A549 treated with GW870086 at 1 μM for 4 hours (cell line): Measurements from ENCODE around the gene TM9SF1. TPM values are rescaled to one million over a fixed set of nuclear protein-coding genes. Genes with fewer than 3 reads are reported as not detected.

Experiments used
- total RNA-seq: library from RNA; stranded (reverse); fragments of 200-300 nt; extraction: Qiagen RNA extraction; gene quantifications from 5 replicates; pipeline ENCODE4 v1.2.3, GENCODE V29; 2022; ENCODE audit warnings: low read depth

The TM9SF1 gene
- total RNA-seq, 1 experiment from 2014 or later: 65.5 TPM

Other genes with a start within 250 kb of the TM9SF1 start
- gene DHRS4, start 241.7 kb downstream of the TM9SF1 start, total RNA-seq: 43.5 to 48.5 TPM (median 45.9 TPM) in 5 replicates
- gene DHRS4L2, start 206.5 kb downstream of the TM9SF1 start, total RNA-seq: 21.5 to 34.0 TPM (median 29.9 TPM) in 5 replicates
- gene CARMIL3, start 143.4 kb downstream of the TM9SF1 start, total RNA-seq: 0.33 to 0.75 TPM (median 0.61 TPM) in 5 replicates
- gene CPNE6, start 123.9 kb downstream of the TM9SF1 start, total RNA-seq: 0.06 to 0.16 TPM (median 0.15 TPM) in 3 of 5 replicates, not detected in the others
- gene PCK2, start 101.1 kb downstream of the TM9SF1 start, total RNA-seq: 18.0 to 23.5 TPM (median 19.5 TPM) in 5 replicates
- 19.4 to 22.8 TPM (median 20.8 TPM) in 5 replicates for gene DCAF11, start 80.7 kb downstream of the TM9SF1 start, total RNA-seq
- 0.75 to 1.1 TPM (median 1.0 TPM) in 5 replicates for gene NRL, start 80.5 kb downstream of the TM9SF1 start, total RNA-seq
- 0.17 TPM in 2 of 5 replicates, not detected in the others for gene FITM1, start 64.8 kb downstream of the TM9SF1 start, total RNA-seq
- 157 to 192 TPM (median 167 TPM) in 5 replicates for gene PSME1, start 59.2 kb downstream of the TM9SF1 start, total RNA-seq
- gene EMC9, start 53.9 kb downstream of the TM9SF1 start, total RNA-seq: 47.8 to 65.7 TPM (median 59.1 TPM) in 5 replicates
- 161 to 196 TPM (median 170 TPM) in 5 replicates for gene PSME2, start 48.8 kb downstream of the TM9SF1 start, total RNA-seq
- 20.9 to 32.8 TPM (median 29.5 TPM) in 5 replicates for gene RNF31, start 47.9 kb downstream of the TM9SF1 start, total RNA-seq
- 15.3 to 20.5 TPM (median 18.1 TPM) in 5 replicates for gene IRF9, start 34.2 kb downstream of the TM9SF1 start, total RNA-seq
- 3.5 to 5.5 TPM (median 5.2 TPM) in 5 replicates for gene REC8, start 23.4 kb downstream of the TM9SF1 start, total RNA-seq
- 71.7 to 83.4 TPM (median 76.3 TPM) in 5 replicates for gene IPO4, start 6.6 kb downstream of the TM9SF1 start, total RNA-seq
- not detected in 5 replicates for gene TSSK4, start 10.3 kb upstream of the TM9SF1 start, total RNA-seq
- gene CHMP4A, start 18.0 kb upstream of the TM9SF1 start, total RNA-seq: 76.1 to 96.4 TPM (median 81.8 TPM) in 5 replicates
- gene MDP1, start 20.6 kb upstream of the TM9SF1 start, total RNA-seq: 28.4 to 32.8 TPM (median 30.6 TPM) in 5 replicates
- 438 to 493 TPM (median 454 TPM) in 5 replicates for gene NEDD8, start 36.9 kb upstream of the TM9SF1 start, total RNA-seq
- 55.3 to 62.7 TPM (median 61.5 TPM) in 5 replicates for gene GMPR2, start 37.5 kb upstream of the TM9SF1 start, total RNA-seq
- gene TINF2, start 47.2 kb upstream of the TM9SF1 start, total RNA-seq: 31.8 to 38.3 TPM (median 37.1 TPM) in 5 replicates
- 0.81 to 1.5 TPM (median 1.2 TPM) in 5 replicates for gene TGM1, start 67.7 kb upstream of the TM9SF1 start, total RNA-seq
- 16.1 to 17.8 TPM (median 17.2 TPM) in 5 replicates for gene RABGGTA, start 76.2 kb upstream of the TM9SF1 start, total RNA-seq
- gene DHRS1, start 104.3 kb upstream of the TM9SF1 start, total RNA-seq: 8.1 to 13.1 TPM (median 10.3 TPM) in 5 replicates
- gene NOP9, start 104.4 kb upstream of the TM9SF1 start, total RNA-seq: 14.8 to 17.6 TPM (median 16.2 TPM) in 5 replicates
- gene CIDEB, start 112.5 kb upstream of the TM9SF1 start, total RNA-seq: 0.17 to 0.72 TPM (median 0.19 TPM) in 5 replicates
- gene LTB4R2, start 114.7 kb upstream of the TM9SF1 start, total RNA-seq: 2.8 to 5.1 TPM (median 4.4 TPM) in 5 replicates
- gene LTB4R, start 116.1 kb upstream of the TM9SF1 start, total RNA-seq: 3.9 to 6.3 TPM (median 5.2 TPM) in 5 replicates
- gene ADCY4, start 139.6 kb upstream of the TM9SF1 start, total RNA-seq: not detected in 5 replicates
- gene RIPK3, start 144.6 kb upstream of the TM9SF1 start, total RNA-seq: not detected in 5 replicates
- gene NFATC4, start 172.7 kb upstream of the TM9SF1 start, total RNA-seq: 0.06 to 0.47 TPM (median 0.31 TPM) in 3 of 5 replicates, not detected in the others
- 0.25 to 0.34 TPM (median 0.26 TPM) in 5 replicates for gene NYNRIN, start 203.6 kb upstream of the TM9SF1 start, total RNA-seq
- gene CBLN3, start 234.2 kb upstream of the TM9SF1 start, total RNA-seq: 1.0 to 1.7 TPM (median 1.2 TPM) in 5 replicates
- 23.4 to 28.8 TPM (median 27.6 TPM) in 5 replicates for gene KHNYN, start 234.5 kb upstream of the TM9SF1 start, total RNA-seq
- 42.3 to 50.6 TPM (median 48.6 TPM) in 5 replicates for gene SDR39U1, start 247.3 kb upstream of the TM9SF1 start, total RNA-seq